Measurements from ENCODE around the gene NAV1.
"Not testable (repeated sequence)": the region's sequence is repeated elsewhere in the genome, so short reads cannot be mapped to it uniquely, and the experiment has no call there.

The NAV1 gene

GRCh38 chr1:201544710-201545109 lies 5.8 kb downstream of the NAV1 start:
- no peak for DNase-seq (ENCODE audit: low read depth)

- DNase-seq (ENCODE audit: low read depth) = no peak
Measured at GRCh38 chr1:201545851-201546492, 7.0 kb downstream of the NAV1 start.

GRCh38 chr1:201549522-201549921 lies 10.6 kb downstream of the NAV1 start:
- not testable (repeated sequence) for DNase-seq (ENCODE audit: low read depth)

GRCh38 chr1:201551096-201551495 lies 12.2 kb downstream of the NAV1 start:
- DNase-seq (ENCODE audit: low read depth) = no peak

GRCh38 chr1:201551877-201552731 lies 13.2 kb downstream of the NAV1 start:
- no peak for DNase-seq (ENCODE audit: low read depth)

GRCh38 chr1:201552941-201553351 lies 14.0 kb downstream of the NAV1 start:
- no peak for DNase-seq (ENCODE audit: low read depth)

- DNase-seq (ENCODE audit: low read depth) = no peak
Measured at GRCh38 chr1:201553496-201554189, 14.7 kb downstream of the NAV1 start.

GRCh38 chr1:201554190-201554600 lies 15.3 kb downstream of the NAV1 start:
- no peak for DNase-seq (ENCODE audit: low read depth)

- DNase-seq (ENCODE audit: low read depth) = no peak
Measured at GRCh38 chr1:201554789-201555592, 16.1 kb downstream of the NAV1 start.

- no peak for DNase-seq (ENCODE audit: low read depth)
Measured at GRCh38 chr1:201555593-201555945, 16.6 kb downstream of the NAV1 start.

GRCh38 chr1:201556841-201557571 lies 18.1 kb downstream of the NAV1 start:
- no peak for DNase-seq (ENCODE audit: low read depth)

GRCh38 chr1:201557572-201557958 lies 18.6 kb downstream of the NAV1 start:
- DNase-seq (ENCODE audit: low read depth) = no peak

- DNase-seq (ENCODE audit: low read depth) = no peak
Measured at GRCh38 chr1:201559679-201560162, 20.8 kb downstream of the NAV1 start.

- DNase-seq (ENCODE audit: low read depth) = no peak
Measured at GRCh38 chr1:201560328-201561194, 21.6 kb downstream of the NAV1 start.

GRCh38 chr1:201561195-201561564 lies 22.3 kb downstream of the NAV1 start:
- no peak for DNase-seq (ENCODE audit: low read depth)

- DNase-seq (ENCODE audit: low read depth) = no peak
Measured at GRCh38 chr1:201561601-201562000, 22.7 kb downstream of the NAV1 start.

GRCh38 chr1:201562257-201562656 lies 23.3 kb downstream of the NAV1 start:
- peak; percentile 97 for DNase-seq (ENCODE audit: low read depth)

GRCh38 chr1:201562659-201563405 lies 23.9 kb downstream of the NAV1 start:
- peak; percentile 86 for DNase-seq (ENCODE audit: low read depth)

- DNase-seq (ENCODE audit: low read depth) = no peak
Measured at GRCh38 chr1:201563406-201563780, 24.5 kb downstream of the NAV1 start.

- no peak for DNase-seq (ENCODE audit: low read depth)
Measured at GRCh38 chr1:201563941-201564340, 25.0 kb downstream of the NAV1 start.
